ENCODE data around the gene NUFIP2.
"Not testable (repeated sequence)": the region's sequence is repeated elsewhere in the genome, so short reads cannot be mapped to it uniquely, and the experiment has no call there.

The NUFIP2 gene

DNA sequence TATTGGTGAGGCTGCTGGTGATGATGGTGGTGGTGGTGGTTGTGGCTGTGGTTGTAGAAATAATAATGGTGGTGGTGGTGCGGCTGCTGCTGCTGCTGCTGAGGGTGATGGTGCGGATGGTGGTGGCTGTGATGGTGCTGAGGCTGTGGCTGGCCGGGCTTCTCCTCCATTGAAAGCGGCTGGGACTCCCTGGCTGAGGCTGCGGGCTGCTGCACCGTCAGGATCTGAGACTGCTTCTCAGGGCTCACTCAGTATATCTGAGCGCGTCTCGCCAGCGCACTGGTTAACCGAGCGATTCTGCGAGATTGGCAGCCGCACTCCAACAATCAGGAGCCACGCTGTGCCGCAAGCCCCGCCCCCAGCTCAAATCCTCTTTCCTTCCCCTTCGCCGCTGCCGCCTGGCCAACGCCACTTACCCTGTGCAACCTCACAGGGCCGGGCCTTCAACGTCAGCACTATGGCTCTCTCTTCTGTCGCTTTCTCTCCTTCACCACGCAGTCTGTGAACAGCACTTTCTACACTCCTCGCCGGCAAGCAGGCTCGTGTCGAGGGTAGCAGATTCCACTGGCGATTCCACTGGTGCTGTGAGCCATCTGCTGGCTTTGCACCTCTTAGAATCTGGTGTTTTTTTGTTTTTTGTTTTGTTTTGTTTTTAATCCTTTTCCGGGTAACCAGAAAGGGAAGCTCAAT lies at the start of gene NUFIP2:
TSS of gene NUFIP2 (minus strand) at position 259 of the 690 bp plus-strand sequence. CDS start at position 170, 89 bp downstream.
- H3K4me1 ChIP-seq, result peaks cover 0 to 38% (median 28%) of the 10 kb centered on the region in 4 donors
- peak; percentile 8 to 11 for TF ChIP-seq CTCF (IDR thresholded peaks at IDR 0.05)
- H3K4me3 ChIP-seq, result peak within 1 kb of the TSS; percentile 89 to 97
- no peaks in the 10 kb centered on the region for H3K9me3 ChIP-seq
- peak within 1 kb of the TSS; percentile 93 to 96 for H3K27ac ChIP-seq
- intact Hi-C loops (cut with DNase I; ENCODE audit: low total_unique reads), result loop anchor here (2.0 to 10.0 kb wide), 4 partner anchors 42 to 959 kb away; partner anchors contain the start of genes IFT20 and TNFAIP1
- DNase-seq, result peak; percentile 99 to 100
- no peaks in the 10 kb centered on the region for H3K27me3 ChIP-seq
- peaks cover 0 to under 1% (median 0%) of the 10 kb centered on the region in 3 donors for H3K36me3 ChIP-seq

DNA sequence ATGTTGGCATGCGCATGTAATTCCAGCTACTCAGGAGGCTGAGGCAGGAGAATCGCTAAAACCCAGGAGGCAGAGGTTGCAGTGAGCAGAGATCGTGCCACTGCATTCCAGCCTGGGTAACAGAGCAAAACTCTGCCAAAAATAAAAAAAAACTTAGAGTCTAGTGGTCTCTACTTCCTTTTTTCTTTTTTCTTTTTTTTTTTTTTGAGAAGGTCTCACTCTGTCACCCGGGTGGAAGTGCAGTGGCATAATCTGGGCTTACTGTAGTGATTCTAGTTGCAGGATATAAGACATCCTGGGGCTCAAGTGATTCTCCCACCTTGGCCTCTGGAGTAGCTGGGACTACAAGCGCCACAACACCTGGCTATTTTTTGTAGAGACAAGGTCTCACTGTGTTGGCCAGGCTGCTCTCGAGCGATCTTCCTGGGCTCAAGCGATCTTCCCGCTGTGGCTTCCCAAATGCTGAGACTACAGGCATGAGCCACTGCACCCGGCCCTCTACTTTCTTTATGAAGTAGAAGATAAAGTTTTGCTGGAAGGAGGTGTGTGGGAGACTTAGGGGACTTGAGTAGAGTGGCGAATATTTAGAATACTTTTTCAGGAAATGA lies 48.3 kb upstream of the NUFIP2 start:
- TF ChIP-seq CTCF (IDR thresholded peaks at IDR 0.05), result no peak
- intact Hi-C loops (cut with DNase I; ENCODE audit: low total_unique reads), result no loop called here
- no peak for DNase-seq
- H3K9me3 ChIP-seq, result no peaks in the 10 kb centered on the region
- no peaks in the 10 kb centered on the region for H3K4me1 ChIP-seq
- peaks cover 0 to 5% of the 10 kb centered on the region in 2 donors for H3K27me3 ChIP-seq
- H3K4me3 ChIP-seq, result no peak overlapping the region
- no peak overlapping the region for H3K27ac ChIP-seq
- no peaks in the 10 kb centered on the region for H3K36me3 ChIP-seq

GRCh38 chr17:29341726-29342125 lies 47.8 kb upstream of the NUFIP2 start:
- intact Hi-C loops (cut with DNase I; ENCODE audit: low total_unique reads), result no loop called here
- no peaks in the 10 kb centered on the region for H3K9me3 ChIP-seq
- H3K36me3 ChIP-seq, result no peaks in the 10 kb centered on the region
- H3K27ac ChIP-seq, result no peak overlapping the region
- H3K4me1 ChIP-seq, result no peaks in the 10 kb centered on the region
- peaks cover 0 to 4% of the 10 kb centered on the region in 2 donors for H3K27me3 ChIP-seq
- H3K4me3 ChIP-seq, result no peak overlapping the region
- DNase-seq, result no peak
- TF ChIP-seq CTCF (IDR thresholded peaks at IDR 0.05), result no peak

- intact Hi-C loops (cut with DNase I; ENCODE audit: low total_unique reads), result not testable (repeated sequence)
These were observed 45.1 kb upstream of the NUFIP2 start for GRCh38 chr17:29339016-29339415.

GRCh38 chr17:29331708-29332085 lies 37.7 kb upstream of the NUFIP2 start:
- DNase-seq, result no peak
- H3K27me3 ChIP-seq, result no peaks in the 10 kb centered on the region
- no peak for TF ChIP-seq CTCF (IDR thresholded peaks at IDR 0.05)
- no peaks in the 10 kb centered on the region for H3K9me3 ChIP-seq
- intact Hi-C loops (cut with DNase I; ENCODE audit: low total_unique reads), result no loop called here
- H3K4me1 ChIP-seq, result no peaks in the 10 kb centered on the region
- H3K4me3 ChIP-seq, result no peak overlapping the region
- H3K36me3 ChIP-seq, result no peaks in the 10 kb centered on the region
- H3K27ac ChIP-seq, result no peak overlapping the region

More at GRCh38 chr17:29339016-29339415, 45.1 kb upstream of the NUFIP2 start:
- H3K4me3 ChIP-seq, H3K9me3 ChIP-seq, H3K36me3 ChIP-seq, DNase-seq, H3K27me3 ChIP-seq, H3K4me1 ChIP-seq, H3K27ac ChIP-seq: not testable (repeated sequence)

- Histone ChIP-seq H3K27ac (no peak overlapping the region), H3K4me1 (no peaks in the 10 kb centered on the region), H3K9me3 (no peaks in the 10 kb centered on the region), H3K27me3 (no peaks in the 10 kb centered on the region), H3K36me3 (no peaks in the 10 kb centered on the region), H3K4me3 (no peak overlapping the region)
- TF ChIP-seq CTCF (IDR thresholded peaks at IDR 0.05), result no peak
- intact Hi-C loops (cut with DNase I; ENCODE audit: low total_unique reads), result no loop called here
- DNase-seq, result no peak
These were observed 37.2 kb upstream of the NUFIP2 start for GRCh38 chr17:29331075-29331707.
